SK-N-SH treated with all-trans-retinoic acid at 6 μM for 48 hours (cell line): ENCODE data around the gene AP3S1.
A peak's percentile ranks its signal among the peaks of the same experiment; 100 is the strongest.

Source experiments
- ATAC-seq: fragments of 200-7000 bp; cut with Tn5 transposase; 3 replicates; pipeline ENCODE4 v1.9.1; 2020; ENCODE audit warnings: mild to moderate bottlenecking, moderate library complexity
- ARNTL ChIP-seq: fragments of 450-650 bp; formaldehyde crosslinking; IDR thresholded peaks from 2 replicates; pipeline ENCODE4 v1.5.0; 2020; ENCODE audit warnings: low read depth, mild to moderate bottlenecking, moderate library complexity, borderline replicate concordance
- BACH2 ChIP-seq: fragments of 250-450 bp; sonication (Bioruptor Pico); IDR thresholded peaks from 2 replicates; pipeline ENCODE4 v1.9.0; 2021; ENCODE audit warnings: mild to moderate bottlenecking, borderline replicate concordance
- CREB5 ChIP-seq: fragments of 250-450 bp; sonication (Bioruptor Pico); IDR thresholded peaks from 2 replicates; pipeline ENCODE4 v1.5.1; 2020; ENCODE audit warnings: low read depth, mild to moderate bottlenecking, moderate library complexity
- CSDC2 ChIP-seq: fragments of 250-450 bp; sonication (Bioruptor Pico); IDR thresholded peaks from 2 replicates; pipeline ENCODE4 v1.5.0; 2020; ENCODE audit warnings: mild to moderate bottlenecking, moderate library complexity
- CSRNP3 ChIP-seq: fragments of 250-450 bp; sonication (Bioruptor Pico); IDR thresholded peaks from 2 replicates; pipeline ENCODE4 v1.5.1; 2021; ENCODE audit warnings: mild to moderate bottlenecking, moderate library complexity
- ESRRG ChIP-seq: fragments of 250-450 bp; sonication (Bioruptor Pico); IDR thresholded peaks from 2 replicates; pipeline ENCODE4 v1.6.1; 2021; ENCODE audit warnings: mild to moderate bottlenecking
- GLIS3 ChIP-seq: fragments of 250-450 bp; sonication (Bioruptor Pico); IDR thresholded peaks from 2 replicates; pipeline ENCODE4 v1.5.0; 2020; ENCODE audit warnings: mild to moderate bottlenecking, moderate library complexity
- ISL1 ChIP-seq: fragments of 250-450 bp; sonication (Bioruptor Pico); IDR thresholded peaks from 2 replicates; pipeline ENCODE4 v2.1.2; 2022; ENCODE audit warnings: mild to moderate bottlenecking, moderate library complexity
- OSR1 ChIP-seq: fragments of 250-450 bp; sonication (Bioruptor Pico); IDR thresholded peaks from 2 replicates; pipeline ENCODE4 v1.8.0; 2022; ENCODE audit warnings: moderate library complexity, mild to moderate bottlenecking, inconsistent platforms
- PATZ1 ChIP-seq: fragments of 250-450 bp; sonication (Bioruptor Pico); IDR thresholded peaks from 2 replicates; pipeline ENCODE4 v1.8.0; 2020; ENCODE audit warnings: mild to moderate bottlenecking, moderate library complexity, borderline replicate concordance
- PPARA ChIP-seq: fragments of 250-450 bp; sonication (Bioruptor Pico); IDR thresholded peaks from 2 replicates; pipeline ENCODE4 v1.5.0; 2020; ENCODE audit warnings: mild to moderate bottlenecking, borderline replicate concordance
- RARB ChIP-seq: fragments of 250-450 bp; sonication (Bioruptor Pico); IDR thresholded peaks from 2 replicates; pipeline ENCODE4 v1.8.0; 2021; ENCODE audit warnings: mild to moderate bottlenecking, moderate library complexity
- SNAI2 ChIP-seq: fragments of 250-450 bp; sonication (Bioruptor Pico); IDR thresholded peaks from 2 replicates; pipeline ENCODE4 v1.5.0; 2020; ENCODE audit warnings: mild to moderate bottlenecking, moderate library complexity
- TCF4 ChIP-seq: fragments of 250-450 bp; sonication (Bioruptor Pico); IDR thresholded peaks from 2 replicates; pipeline ENCODE4 v1.8.0; 2021; ENCODE audit warnings: mild to moderate bottlenecking, moderate library complexity, borderline replicate concordance
- TOX ChIP-seq: fragments of 250-450 bp; sonication (Bioruptor Pico); IDR thresholded peaks from 2 replicates; pipeline ENCODE4 v1.8.0; 2021; ENCODE audit warnings: mild to moderate bottlenecking, moderate library complexity, borderline replicate concordance
- TSHZ2 ChIP-seq: fragments of 250-450 bp; sonication (Bioruptor Pico); IDR thresholded peaks from 2 replicates; pipeline ENCODE4 v1.5.0; 2020; ENCODE audit warnings: mild to moderate bottlenecking, moderate library complexity
- ZC3H10 ChIP-seq: fragments of 250-450 bp; sonication (Bioruptor Pico); IDR thresholded peaks from 2 replicates; pipeline ENCODE4 v1.5.1; 2021; ENCODE audit warnings: mild to moderate bottlenecking, moderate library complexity
- ZFP30 ChIP-seq: fragments of 450-650 bp; formaldehyde crosslinking; IDR thresholded peaks from 2 replicates; pipeline ENCODE4 v1.5.0; 2022; ENCODE audit warnings: mild to moderate bottlenecking, moderate library complexity
- ZNF565 ChIP-seq: fragments of 450-650 bp; formaldehyde crosslinking; conservative IDR thresholded peaks from 2 replicates; pipeline ENCODE4 v1.5.0; 2020; ENCODE audit warnings: low read depth, mild to moderate bottlenecking, moderate library complexity
- ZNF70 ChIP-seq: fragments of 450-650 bp; formaldehyde crosslinking; IDR thresholded peaks from 2 replicates; pipeline ENCODE4 v1.5.0; 2020; ENCODE audit warnings: mild to moderate bottlenecking, moderate library complexity
- ZNF8 ChIP-seq: fragments of 450-650 bp; formaldehyde crosslinking; IDR thresholded peaks from 2 replicates; pipeline ENCODE4 v1.5.0; 2020; ENCODE audit warnings: mild to moderate bottlenecking, moderate library complexity

AP3S1 gene

GRCh38 chr5:115811406-115811805 lies 30.3 kb upstream of the AP3S1 start:
- TF ChIP-seq ZFP30 = no peak
- peak; percentile 69 for TF ChIP-seq ISL1 (CRISPR knock-in tag)
- no peak for TF ChIP-seq CSDC2
- TF ChIP-seq RARB (CRISPR knock-in tag) = no peak
- no peak for TF ChIP-seq ZNF565 (CRISPR knock-in tag)
- TF ChIP-seq ESRRG (CRISPR knock-in tag) = no peak
- TF ChIP-seq TCF4 (CRISPR knock-in tag) = 0 out of 2 replicates have a peak, but pooled peaks have one; percentile 55
- TF ChIP-seq ZNF8 (CRISPR knock-in tag) = no peak
- ATAC-seq = no peak

GRCh38 chr5:115812372-115812771 lies 29.4 kb upstream of the AP3S1 start:
- no peak for ATAC-seq

GRCh38 chr5:115813719-115814118 lies 28.0 kb upstream of the AP3S1 start:
- ATAC-seq = no peak
- no peak for TF ChIP-seq ZC3H10 (CRISPR knock-in tag)
- no peak for TF ChIP-seq PATZ1 (CRISPR knock-in tag)
- no peak for TF ChIP-seq CREB5 (CRISPR knock-in tag)
- no peak for TF ChIP-seq PPARA (CRISPR knock-in tag)
- no peak for TF ChIP-seq CSRNP3
- TF ChIP-seq TCF4 (CRISPR knock-in tag) = no peak
- no peak for TF ChIP-seq ISL1 (CRISPR knock-in tag)
- no peak for TF ChIP-seq OSR1 (CRISPR knock-in tag)
- TF ChIP-seq ZNF565 (CRISPR knock-in tag) = no peak
- TF ChIP-seq ZNF8 (CRISPR knock-in tag) = no peak
- TF ChIP-seq SNAI2 (CRISPR knock-in tag) = no peak

More at GRCh38 chr5:115812372-115812771, 29.4 kb upstream of the AP3S1 start:
- TF ChIP-seq CSDC2 = no peak
- no peak for TF ChIP-seq ZFP30
- no peak for TF ChIP-seq GLIS3 (CRISPR knock-in tag)
- TF ChIP-seq TCF4 (CRISPR knock-in tag) = no peak
- TF ChIP-seq TOX = no peak
- no peak for TF ChIP-seq ZNF8 (CRISPR knock-in tag)
- no peak for TF ChIP-seq ARNTL
- TF ChIP-seq RARB (CRISPR knock-in tag) = no peak
- no peak for TF ChIP-seq ZNF70 (CRISPR knock-in tag)
- no peak for TF ChIP-seq CSRNP3
- no peak for TF ChIP-seq TSHZ2 (CRISPR knock-in tag)
- no peak for TF ChIP-seq BACH2 (CRISPR knock-in tag)
- TF ChIP-seq CREB5 (CRISPR knock-in tag) = no peak
